ENCODE measurements around the gene PRRC2B. TPM values are rescaled to one million over a fixed set of nuclear protein-coding genes. Genes with fewer than 3 reads are reported as not detected.

PRRC2B gene
- total RNA-seq, 2 experiments from 2014 or later, result 300 to 309 TPM

DNA sequence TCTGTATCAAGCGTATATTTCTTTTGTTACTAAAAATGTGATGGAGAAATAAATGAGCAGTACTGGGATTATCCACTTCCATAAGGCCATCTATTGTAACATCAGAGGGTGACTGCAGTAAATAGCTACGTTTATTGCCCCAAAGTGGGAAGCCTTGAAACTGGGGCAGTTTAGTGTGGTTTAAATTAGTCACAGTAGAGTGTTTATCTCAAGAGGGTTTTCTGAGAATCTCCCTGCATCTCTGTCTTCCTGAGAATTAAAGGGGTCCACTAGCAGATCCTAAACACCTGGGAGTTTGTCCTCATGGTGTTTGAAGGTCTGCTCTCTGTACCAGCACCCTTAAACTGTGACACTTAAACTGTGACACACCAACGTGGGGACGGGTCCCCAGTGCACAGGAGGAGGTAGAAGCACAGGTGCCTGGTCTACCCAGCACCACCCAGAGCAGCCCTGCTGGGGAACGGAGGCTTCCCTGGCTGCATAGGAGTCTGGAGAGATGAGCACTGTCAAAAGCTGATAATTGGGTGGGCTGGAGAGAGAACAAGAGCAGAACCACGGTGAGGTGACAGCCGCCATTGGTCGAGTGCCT is 25.2 kb downstream of the PRRC2B start:
- DNase-seq (peak; percentile 48), ATAC-seq (ENCODE audit: low read depth) (peak; percentile 49)
- H3K27me3 Mint-ChIP-seq, result no peaks in the 10 kb centered on the region
- H3K4me3 Mint-ChIP-seq, result peak overlapping the region; percentile 80
- H3K9me3 Mint-ChIP-seq, result no peaks in the 10 kb centered on the region
- peaks cover 27% of the 10 kb centered on the region for H3K36me3 Mint-ChIP-seq
- peak overlapping the region; percentile 78 for H3K27ac Mint-ChIP-seq
- POLR2A ChIA-PET, result interaction anchor here (0.6 to 3.5 kb wide), 5 partner anchors 9 to 371 kb away, joined by 3 to 38 read pairs (median 5); no protein-coding TSS in a partner anchor
- peaks cover 74% of the 10 kb centered on the region for H3K4me1 Mint-ChIP-seq

DNA sequence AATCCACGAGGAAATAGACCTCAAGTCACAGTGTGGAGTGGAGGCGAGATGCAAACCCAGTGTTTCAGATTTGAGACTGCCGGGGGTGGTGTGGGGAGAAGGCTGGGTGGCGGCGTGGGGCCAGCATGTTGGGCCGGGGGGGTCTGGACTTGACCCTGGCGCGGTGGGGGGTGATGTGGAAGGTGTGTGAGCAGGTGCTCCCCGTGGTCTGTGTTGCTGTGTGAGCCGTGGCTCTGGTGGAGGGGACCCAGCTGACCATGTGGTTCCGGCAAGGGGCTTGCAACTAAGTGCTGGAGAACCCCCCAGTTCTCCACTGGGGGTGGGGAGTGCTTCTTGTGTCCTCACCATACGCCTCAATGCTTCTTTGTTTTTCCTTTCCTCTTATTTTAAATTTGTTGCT is 25.8 kb downstream of the PRRC2B start:
- H3K9me3 Mint-ChIP-seq, result no peaks in the 10 kb centered on the region
- H3K27me3 Mint-ChIP-seq, result no peaks in the 10 kb centered on the region
- no peak for ATAC-seq (ENCODE audit: low read depth)
- peaks cover 73% of the 10 kb centered on the region for H3K4me1 Mint-ChIP-seq
- no peak for DNase-seq
- POLR2A ChIA-PET, result no interaction called here
- peak overlapping the region; percentile 80 for H3K4me3 Mint-ChIP-seq
- H3K27ac Mint-ChIP-seq, result peak overlapping the region; percentile 78
- peaks cover 26% of the 10 kb centered on the region for H3K36me3 Mint-ChIP-seq

DNA sequence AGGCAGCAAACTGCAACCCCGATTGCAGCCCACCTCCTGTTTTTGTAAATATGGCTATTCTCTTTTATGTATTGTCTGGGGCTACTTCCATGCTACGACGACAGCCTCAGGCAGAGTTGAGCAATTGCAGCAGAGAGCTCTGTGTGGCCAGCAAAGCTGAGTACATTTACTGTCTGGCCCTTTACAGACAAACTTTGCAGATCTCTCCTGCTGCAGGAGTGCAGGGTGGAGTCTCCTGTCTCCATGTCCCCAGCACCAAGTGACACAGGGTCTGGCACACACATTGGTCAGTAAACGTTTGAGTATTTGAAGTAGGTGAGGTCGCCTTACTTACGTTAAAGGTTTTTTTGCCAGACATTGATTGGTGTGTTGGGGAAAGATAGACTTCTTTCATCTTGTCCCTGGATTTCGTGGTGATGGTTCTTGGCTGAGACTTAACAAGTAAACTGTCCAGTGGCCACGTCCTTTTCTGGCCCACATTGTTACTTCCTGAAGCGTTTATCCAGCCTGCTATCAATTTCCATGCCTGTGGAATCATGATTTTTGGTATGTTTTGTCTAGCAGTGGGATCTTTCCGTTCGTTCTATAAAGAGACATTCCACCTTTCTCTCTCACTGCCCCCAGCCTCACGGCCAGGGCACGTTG is 27.2 kb downstream of the PRRC2B start:
- ATAC-seq (ENCODE audit: low read depth), result peak; percentile 16
- Mint-ChIP-seq H3K4me3 (no peak overlapping the region), H3K4me1 (peaks cover 66% of the 10 kb centered on the region), H3K27ac (peak overlapping the region; percentile 67), H3K9me3 (no peaks in the 10 kb centered on the region), H3K36me3 (peaks cover 24% of the 10 kb centered on the region), H3K27me3 (no peaks in the 10 kb centered on the region)
- DNase-seq, result no peak
- POLR2A ChIA-PET, result interaction anchor here (0.5 kb wide), 1 partner anchor 164 kb away, joined by 3 read pairs; no protein-coding TSS in a partner anchor

DNA sequence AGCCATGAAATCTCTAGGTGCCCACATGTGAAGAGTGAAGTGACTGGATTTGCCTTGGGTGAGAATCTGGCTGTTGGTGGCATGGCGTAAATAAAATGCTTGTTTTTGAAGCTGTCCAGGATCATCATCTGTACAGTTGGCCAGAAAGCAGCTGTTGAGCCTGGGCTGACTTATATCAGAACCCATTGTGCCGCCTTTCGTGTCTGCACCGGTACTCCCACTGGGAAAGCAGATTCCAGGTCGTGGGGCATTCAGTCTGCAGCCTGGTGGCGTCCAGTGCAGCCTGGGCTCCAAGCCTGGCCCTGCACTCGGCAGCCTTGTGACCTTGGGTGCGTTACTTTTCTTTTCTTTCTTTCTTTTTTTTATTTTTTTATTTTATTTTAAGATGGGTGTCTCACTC is 27.8 kb downstream of the PRRC2B start:
- peaks cover 2% of the 10 kb centered on the region for H3K9me3 Mint-ChIP-seq
- no peaks in the 10 kb centered on the region for H3K27me3 Mint-ChIP-seq
- peaks cover 64% of the 10 kb centered on the region for H3K4me1 Mint-ChIP-seq
- H3K4me3 Mint-ChIP-seq, result no peak overlapping the region
- H3K36me3 Mint-ChIP-seq, result peaks cover 25% of the 10 kb centered on the region
- peak overlapping the region; percentile 67 for H3K27ac Mint-ChIP-seq
- POLR2A ChIA-PET, result no interaction called here
- DNase-seq (no peak), ATAC-seq (ENCODE audit: low read depth) (no peak)

DNA sequence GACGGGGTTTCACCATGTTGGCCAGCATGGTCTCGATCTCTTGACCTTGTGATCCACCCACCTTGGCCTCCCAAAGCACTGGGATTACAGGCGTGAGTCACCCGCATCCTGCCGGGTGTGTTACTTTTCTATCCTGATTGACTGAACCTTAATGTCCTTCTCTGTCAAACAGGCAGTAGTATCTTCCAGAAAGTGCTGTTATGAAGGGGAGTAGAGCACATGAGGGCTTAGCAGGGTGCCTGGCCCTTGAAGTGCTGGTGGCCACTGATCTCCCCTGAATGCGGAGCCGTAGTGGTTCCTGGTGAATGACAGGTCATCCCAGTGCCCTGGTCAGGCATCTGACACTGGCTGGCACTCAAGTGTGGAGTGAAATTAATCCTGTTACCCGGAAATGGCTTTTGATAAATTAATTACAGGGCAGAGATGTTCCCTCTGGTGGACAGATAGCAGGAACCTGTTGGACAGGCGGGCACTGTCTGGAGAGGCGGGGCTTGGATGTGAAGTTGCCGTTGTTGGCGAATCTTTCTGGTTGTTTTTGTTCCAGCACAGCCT is 28.4 kb downstream of the PRRC2B start:
- Mint-ChIP-seq H3K4me3 (peak overlapping the region; percentile 20), H3K9me3 (peaks cover 2% of the 10 kb centered on the region), H3K27ac (peak overlapping the region; percentile 14), H3K36me3 (peaks cover 31% of the 10 kb centered on the region), H3K4me1 (peaks cover 63% of the 10 kb centered on the region), H3K27me3 (no peaks in the 10 kb centered on the region)
- no peak for DNase-seq
- ATAC-seq (ENCODE audit: low read depth), result no peak
- POLR2A ChIA-PET, result no interaction called here

DNA sequence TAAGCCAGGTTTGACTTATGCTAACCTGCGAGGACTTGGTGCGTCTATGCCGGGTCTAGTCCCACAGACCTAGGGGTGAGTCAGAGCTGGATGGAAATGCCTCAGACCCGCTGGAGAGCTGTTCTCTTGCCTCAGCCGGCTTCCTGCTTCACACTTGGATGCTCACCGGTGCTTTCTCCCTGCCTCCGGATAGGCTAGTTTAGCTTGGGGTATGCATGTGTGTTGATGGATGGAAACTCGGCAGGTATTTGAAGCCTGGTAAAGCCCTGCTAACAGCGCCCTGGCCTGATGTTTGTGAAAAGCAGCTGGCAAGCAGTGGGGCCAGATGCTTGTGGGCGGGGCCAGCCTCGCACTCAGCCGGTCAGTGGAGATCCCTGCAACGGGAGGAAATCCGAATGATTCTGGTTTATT is 29.3 kb downstream of the PRRC2B start:
- POLR2A ChIA-PET, result no interaction called here
- Mint-ChIP-seq H3K36me3 (peaks cover 31% of the 10 kb centered on the region), H3K27me3 (no peaks in the 10 kb centered on the region), H3K4me1 (peaks cover 57% of the 10 kb centered on the region), H3K9me3 (peaks cover 2% of the 10 kb centered on the region), H3K4me3 (no peak overlapping the region), H3K27ac (peak overlapping the region; percentile 68)
- no peak for ATAC-seq (ENCODE audit: low read depth)
- no peak for DNase-seq

DNA sequence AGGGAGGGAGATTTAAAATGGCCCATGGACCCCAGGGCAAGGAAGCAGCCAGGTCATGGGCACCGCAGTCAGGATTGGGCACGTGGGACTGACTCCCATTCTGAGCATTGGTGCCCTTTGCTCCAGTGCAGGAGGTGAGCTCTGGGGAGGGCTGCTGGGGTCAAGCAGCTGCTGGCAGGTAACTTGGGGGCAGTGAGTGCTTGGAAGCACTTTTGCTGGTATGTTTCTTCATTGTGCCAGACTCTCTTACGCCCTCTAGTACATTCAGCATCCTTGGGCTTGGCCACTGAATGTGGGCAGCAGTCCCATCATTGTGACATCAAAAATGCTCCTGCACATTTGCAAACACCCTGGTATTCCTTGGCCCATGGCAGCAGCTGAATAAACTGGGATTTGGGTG is 32.7 kb downstream of the PRRC2B start:
- H3K27me3 Mint-ChIP-seq, result no peaks in the 10 kb centered on the region
- POLR2A ChIA-PET, result no interaction called here
- H3K4me1 Mint-ChIP-seq, result peaks cover 45% of the 10 kb centered on the region
- no peak overlapping the region for H3K4me3 Mint-ChIP-seq
- DNase-seq, result no peak
- peaks cover 33% of the 10 kb centered on the region for H3K36me3 Mint-ChIP-seq
- peak overlapping the region; percentile 69 for H3K27ac Mint-ChIP-seq
- peaks cover 2% of the 10 kb centered on the region for H3K9me3 Mint-ChIP-seq
- no peak for ATAC-seq (ENCODE audit: low read depth)

DNA sequence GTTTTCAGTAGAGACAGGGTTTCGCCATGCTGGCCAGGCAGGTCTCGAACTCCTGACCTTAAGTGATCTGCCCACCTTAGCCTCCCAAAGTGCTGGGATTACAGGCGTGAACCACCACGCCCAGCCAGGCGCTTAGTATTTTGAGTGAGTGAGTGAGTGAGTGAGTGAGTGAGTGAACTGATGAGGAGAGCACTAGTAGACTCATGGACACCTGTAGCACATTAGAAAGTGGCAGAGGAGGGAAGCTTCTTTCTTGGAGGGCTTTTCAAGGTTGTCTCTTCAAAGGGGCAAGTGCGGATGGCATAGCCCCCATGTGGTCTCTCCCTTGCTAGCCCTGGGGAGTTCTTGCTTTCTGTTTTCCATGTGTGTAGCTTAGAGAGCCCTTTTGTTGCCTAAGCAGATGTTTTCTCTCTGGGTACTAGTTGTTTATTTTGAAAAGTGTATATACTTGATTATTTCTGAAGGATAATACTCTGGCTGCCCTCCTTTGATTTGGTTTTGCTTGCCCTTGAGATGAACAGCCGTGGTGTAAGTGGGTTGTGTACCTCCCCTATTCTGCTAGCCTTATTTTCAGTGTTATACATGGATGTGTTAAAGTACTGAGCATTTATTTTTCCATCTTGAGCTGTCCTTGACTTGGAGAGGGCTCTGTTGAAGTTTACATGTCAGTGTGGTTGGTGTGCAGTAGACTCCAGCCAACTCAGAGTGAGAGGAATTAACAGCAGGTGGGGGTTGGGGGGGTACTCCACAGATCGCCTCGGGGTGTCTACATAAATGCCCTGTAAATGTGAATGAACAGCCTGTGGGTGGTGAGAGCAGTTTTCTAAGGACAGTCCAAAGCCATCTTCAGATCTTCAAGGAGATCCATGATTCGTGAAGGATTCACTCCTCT is 35.5 kb downstream of the PRRC2B start:
- Mint-ChIP-seq H3K27ac (peak overlapping the region; percentile 14), H3K36me3 (peaks cover 36% of the 10 kb centered on the region), H3K4me3 (no peak overlapping the region), H3K4me1 (peaks cover 39% of the 10 kb centered on the region), H3K27me3 (no peaks in the 10 kb centered on the region), H3K9me3 (peaks cover 2% of the 10 kb centered on the region)
- DNase-seq (no peak), ATAC-seq (ENCODE audit: low read depth) (peak; percentile 25)
- POLR2A ChIA-PET, result no interaction called here

DNA sequence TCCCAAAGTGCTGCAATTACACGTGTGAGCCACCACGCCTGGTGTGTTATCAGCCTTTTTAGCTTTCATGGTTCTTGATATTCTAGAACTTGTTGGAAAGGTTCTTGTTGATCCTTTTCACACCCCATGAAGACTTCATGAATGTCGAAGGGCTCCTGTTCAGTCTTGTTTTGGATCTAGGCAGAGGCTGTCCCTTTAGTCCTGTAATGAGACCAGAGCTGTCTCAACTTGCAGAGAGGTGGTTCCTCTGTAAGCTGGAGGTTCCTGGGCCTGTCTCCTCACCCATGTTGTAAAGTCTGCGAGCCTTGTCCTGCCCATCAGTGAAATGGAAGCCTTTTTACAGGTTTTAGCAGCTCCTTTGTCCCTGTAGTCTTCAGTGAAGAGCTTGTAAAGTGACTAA is 38.2 kb downstream of the PRRC2B start:
- Mint-ChIP-seq H3K36me3 (peaks cover 32% of the 10 kb centered on the region), H3K4me1 (peaks cover 38% of the 10 kb centered on the region), H3K4me3 (no peak overlapping the region), H3K27me3 (no peaks in the 10 kb centered on the region), H3K27ac (no peak overlapping the region), H3K9me3 (no peaks in the 10 kb centered on the region)
- no peak for DNase-seq
- POLR2A ChIA-PET, result no interaction called here
- ATAC-seq (ENCODE audit: low read depth), result no peak

DNA sequence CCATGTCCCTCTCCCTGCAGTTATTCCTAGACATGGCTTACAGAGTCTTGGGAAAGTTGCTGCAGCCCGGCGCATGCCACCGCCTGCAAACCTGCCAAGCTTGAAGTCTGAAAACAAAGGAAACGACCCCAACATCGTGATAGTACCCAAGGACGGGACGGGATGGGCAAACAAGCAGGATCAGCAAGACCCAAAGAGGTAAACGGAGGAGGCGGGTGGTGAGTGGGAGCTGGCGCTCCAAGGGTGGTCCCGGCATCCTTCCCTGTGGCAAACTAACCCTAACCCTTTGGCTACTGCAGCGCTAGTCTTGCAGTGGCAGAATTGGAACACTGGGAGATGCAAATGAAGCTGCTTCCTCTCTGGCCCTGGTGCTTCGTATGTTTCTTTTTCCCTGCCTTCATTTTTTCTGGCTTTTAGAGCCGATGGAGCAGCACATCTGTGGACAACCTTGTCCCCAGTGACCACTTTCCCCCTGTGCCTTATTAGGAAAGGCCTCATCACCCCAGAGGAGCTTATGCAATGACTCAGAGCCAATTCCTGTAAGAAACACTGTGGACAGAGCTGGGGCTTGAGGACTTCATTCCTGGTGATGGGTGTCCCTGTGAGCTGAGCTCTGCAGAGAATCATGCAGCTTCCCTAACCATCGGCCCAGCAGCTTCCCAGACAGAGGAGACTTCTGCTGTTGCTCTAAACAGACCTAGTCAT is 38.9 kb downstream of the PRRC2B start:
- Mint-ChIP-seq H3K4me1 (peaks cover 34% of the 10 kb centered on the region), H3K27ac (peak overlapping the region; percentile 40), H3K9me3 (no peaks in the 10 kb centered on the region), H3K36me3 (peaks cover 33% of the 10 kb centered on the region), H3K27me3 (no peaks in the 10 kb centered on the region), H3K4me3 (no peak overlapping the region)
- DNase-seq (no peak), ATAC-seq (ENCODE audit: low read depth) (no peak)
- POLR2A ChIA-PET, result no interaction called here

DNA sequence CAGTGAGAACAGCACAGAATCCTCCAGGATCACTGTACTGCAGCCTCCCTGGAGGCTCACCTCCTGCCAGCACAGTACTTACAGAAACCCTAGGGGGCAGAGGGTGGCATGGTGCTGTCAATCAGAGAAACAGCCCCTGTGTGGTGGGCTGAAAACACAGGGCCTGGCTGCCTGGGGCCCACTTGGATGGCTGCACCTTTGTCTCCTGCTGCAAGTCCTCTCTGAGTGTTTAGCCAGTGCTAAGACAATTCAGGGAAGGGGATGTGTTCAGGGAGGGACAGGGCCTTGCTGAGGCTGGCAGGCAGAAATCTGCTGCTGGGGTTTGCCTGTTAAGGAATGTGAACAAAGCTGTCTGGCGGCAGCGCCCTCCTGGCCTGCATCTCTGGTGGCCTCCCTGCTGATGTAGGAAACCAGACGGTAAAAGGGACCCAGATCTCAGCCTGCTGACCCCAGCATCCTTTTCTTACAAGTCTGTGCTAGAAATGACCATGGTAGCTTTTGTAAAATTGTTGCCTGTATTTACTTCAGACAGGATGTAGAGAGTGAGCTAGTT is 39.5 kb downstream of the PRRC2B start:
- no peak overlapping the region for H3K4me3 Mint-ChIP-seq
- ATAC-seq (ENCODE audit: low read depth) (no peak), DNase-seq (no peak)
- H3K27ac Mint-ChIP-seq, result no peak overlapping the region
- H3K36me3 Mint-ChIP-seq, result peaks cover 34% of the 10 kb centered on the region
- POLR2A ChIA-PET, result interaction anchor here (0.6 kb wide), 1 partner anchor 77 kb away, joined by 4 read pairs; no protein-coding TSS in a partner anchor
- no peaks in the 10 kb centered on the region for H3K9me3 Mint-ChIP-seq
- peaks cover 33% of the 10 kb centered on the region for H3K4me1 Mint-ChIP-seq
- H3K27me3 Mint-ChIP-seq, result no peaks in the 10 kb centered on the region

DNA sequence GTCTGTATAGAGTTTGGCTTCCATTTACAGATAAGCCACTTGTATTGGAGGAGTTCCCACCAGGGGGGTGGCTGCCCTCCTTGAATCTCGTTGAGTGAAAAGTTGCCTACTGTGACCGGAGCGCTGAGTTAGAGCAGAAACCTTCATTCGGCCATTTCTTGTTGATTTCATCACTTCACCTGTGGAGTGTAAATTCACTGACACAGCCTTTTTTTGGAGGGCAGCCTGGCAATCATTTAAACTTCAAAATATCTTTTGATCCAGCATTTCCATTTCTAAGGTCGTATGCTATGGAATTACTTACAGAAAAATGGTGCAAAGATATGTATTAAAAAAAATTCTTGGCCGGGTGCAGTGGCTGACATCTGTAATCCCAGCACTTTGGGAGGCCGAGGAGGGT is 40.8 kb downstream of the PRRC2B start:
- Mint-ChIP-seq H3K4me3 (no peak overlapping the region), H3K27ac (no peak overlapping the region), H3K36me3 (peaks cover 42% of the 10 kb centered on the region), H3K9me3 (no peaks in the 10 kb centered on the region), H3K4me1 (peaks cover 28% of the 10 kb centered on the region), H3K27me3 (no peaks in the 10 kb centered on the region)
- ATAC-seq (ENCODE audit: low read depth) (no peak), DNase-seq (no peak)
- POLR2A ChIA-PET, result interaction anchor here (0.7 kb wide), 1 partner anchor 39 kb away, joined by 4 read pairs; no protein-coding TSS in a partner anchor

DNA sequence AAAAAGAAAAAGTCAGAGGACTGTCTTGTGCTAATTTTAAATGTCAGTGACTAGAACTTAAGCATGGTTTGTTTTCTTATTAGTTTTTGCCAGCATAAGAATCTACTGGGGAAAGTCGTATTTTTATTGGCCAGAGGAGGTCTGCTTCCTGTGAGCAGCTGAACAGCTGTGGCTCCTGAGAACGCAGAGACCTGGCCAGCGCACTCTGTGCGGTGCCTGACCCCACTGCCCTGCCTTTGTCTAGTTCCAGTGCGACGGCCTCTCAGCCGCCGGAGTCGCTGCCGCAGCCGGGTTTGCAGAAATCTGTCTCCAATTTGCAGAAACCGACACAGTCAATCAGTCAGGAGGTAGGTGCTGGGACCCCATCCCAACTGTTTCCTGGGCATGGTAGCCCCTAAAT is 42.5 kb downstream of the PRRC2B start:
- H3K9me3 Mint-ChIP-seq, result no peaks in the 10 kb centered on the region
- POLR2A ChIA-PET, result no interaction called here
- ATAC-seq (ENCODE audit: low read depth) (no peak), DNase-seq (no peak)
- no peaks in the 10 kb centered on the region for H3K27me3 Mint-ChIP-seq
- H3K4me3 Mint-ChIP-seq, result no peak overlapping the region
- H3K27ac Mint-ChIP-seq, result no peak overlapping the region
- peaks cover 33% of the 10 kb centered on the region for H3K4me1 Mint-ChIP-seq
- H3K36me3 Mint-ChIP-seq, result peaks cover 47% of the 10 kb centered on the region
